ENCODE results near the gene METTL6. TPM values are rescaled to one million over a fixed set of nuclear protein-coding genes. Genes with fewer than 3 reads are reported as not detected.
"Not testable (repeated sequence)": the region's sequence is repeated elsewhere in the genome, so short reads cannot be mapped to it uniquely, and the experiment has no call there.

The METTL6 gene
- total RNA-seq, 1 experiment from 2014 or later = 61.3 TPM

DNA sequence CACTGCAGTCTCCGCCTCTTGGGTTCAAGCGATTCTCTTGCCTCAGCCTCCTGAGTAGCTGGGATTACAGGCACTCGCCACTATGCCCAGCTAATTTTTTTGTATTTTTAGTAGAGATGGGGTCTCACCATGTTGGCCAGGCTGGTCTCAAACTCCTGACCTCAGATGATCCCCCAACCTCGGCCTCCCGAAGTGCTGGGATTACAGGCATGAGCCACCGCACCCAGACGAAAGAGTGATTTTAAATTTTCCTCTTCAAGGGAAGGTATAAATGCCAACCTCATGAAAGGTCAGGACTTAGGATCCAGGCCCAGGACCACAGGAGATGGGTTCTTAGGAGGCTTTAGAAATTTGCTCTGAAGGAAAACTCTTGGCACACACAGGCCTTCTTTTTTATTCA is 16.4 kb downstream of the METTL6 start:
- DNase-seq (ENCODE audit: low spot score); in situ Hi-C loops (cut with HindIII; ENCODE audit: low sequenced_read_pairs): not testable (repeated sequence)

DNA sequence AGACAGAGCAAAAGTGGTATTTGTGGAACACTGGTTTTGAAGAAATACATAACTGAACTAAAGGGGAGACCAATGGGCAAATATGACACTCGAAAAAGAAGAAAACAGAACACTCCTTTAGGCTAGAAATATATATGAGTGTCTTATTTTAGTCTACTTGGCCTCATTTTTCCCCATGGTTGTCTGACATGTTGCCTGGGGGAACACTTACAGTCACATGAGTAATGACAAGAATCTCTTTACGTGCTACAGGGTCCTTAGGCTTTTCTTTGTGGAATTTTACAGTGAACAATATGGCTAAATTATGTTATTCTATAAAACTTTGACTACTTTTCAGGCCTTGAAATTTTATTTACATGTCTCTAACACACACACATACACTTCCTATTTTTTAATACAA is 17.6 kb downstream of the METTL6 start:
- in situ Hi-C loops (cut with HindIII; ENCODE audit: low sequenced_read_pairs) = no loop called here
- DNase-seq (ENCODE audit: low spot score) = no peak

DNA sequence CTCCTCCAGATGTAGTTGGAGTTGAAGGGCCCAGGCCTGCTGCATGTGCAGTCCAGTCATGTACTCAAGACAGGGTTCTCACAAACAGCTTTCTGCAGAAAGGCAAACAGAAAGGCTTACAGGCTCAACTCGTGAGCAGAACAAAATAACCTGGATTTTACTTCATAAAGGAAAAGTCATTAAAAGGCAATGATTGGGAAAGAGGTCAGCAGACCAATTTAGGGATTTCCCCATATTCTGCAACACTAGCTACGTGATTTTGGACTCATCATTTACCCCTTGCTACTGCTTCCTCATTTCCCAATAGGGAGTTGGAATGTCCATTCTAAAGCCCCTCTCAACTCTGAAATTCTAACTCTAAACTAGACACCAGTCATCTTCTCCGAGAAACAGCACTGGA is 18.1 kb downstream of the METTL6 start:
- in situ Hi-C loops (cut with HindIII; ENCODE audit: low sequenced_read_pairs) = no loop called here
- DNase-seq (ENCODE audit: low spot score) = no peak

DNA sequence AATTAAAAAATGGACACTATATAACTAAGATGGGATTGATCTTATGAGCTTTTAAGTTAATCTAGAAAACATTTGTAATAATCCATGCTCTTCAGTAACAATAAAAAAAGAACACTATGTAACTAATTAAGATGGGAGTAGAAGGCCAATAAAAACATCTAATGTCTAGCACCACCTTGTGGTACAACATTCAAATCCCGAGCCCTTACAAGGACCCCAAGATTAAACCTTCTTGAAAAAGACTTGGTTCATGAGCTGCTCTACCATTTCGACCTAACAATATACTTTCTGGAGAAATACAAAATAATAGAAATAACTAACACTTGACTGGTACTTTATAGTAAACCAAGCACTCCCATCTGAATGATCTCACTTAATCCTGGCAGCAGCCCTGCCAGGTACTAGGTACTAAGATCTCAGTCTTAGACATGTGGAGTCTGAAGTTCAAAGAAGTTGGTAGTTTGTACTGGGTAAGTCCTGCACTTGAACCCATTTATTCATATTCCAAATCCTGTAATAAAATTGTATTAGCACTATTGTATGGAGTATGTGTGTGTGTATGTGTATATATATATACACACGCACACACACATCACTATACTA is 21.8 kb downstream of the METTL6 start:
- in situ Hi-C loops (cut with HindIII; ENCODE audit: low sequenced_read_pairs) = no loop called here
- DNase-seq (ENCODE audit: low spot score) = peak; percentile 81

DNA sequence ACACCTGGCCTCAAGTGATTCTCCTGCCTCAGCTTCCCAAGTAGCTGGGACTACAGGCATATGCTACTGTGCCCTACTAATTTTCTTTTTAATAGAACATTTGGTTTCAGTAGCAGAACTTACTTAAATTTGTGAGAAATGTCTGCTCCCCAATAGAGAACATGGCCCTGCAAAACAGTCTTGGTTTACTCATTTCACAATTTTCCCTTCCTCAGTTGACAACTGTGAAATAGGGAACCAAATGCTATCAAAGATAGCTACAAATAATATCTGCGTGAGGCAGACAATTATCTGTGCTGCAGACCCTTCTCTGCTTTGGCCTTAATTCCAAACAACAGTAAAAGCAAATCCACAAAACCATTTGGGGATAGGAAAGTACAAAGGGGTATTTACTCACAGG is 22.6 kb downstream of the METTL6 start:
- DNase-seq (ENCODE audit: low spot score) = no peak
- in situ Hi-C loops (cut with HindIII; ENCODE audit: low sequenced_read_pairs) = no loop called here

DNA sequence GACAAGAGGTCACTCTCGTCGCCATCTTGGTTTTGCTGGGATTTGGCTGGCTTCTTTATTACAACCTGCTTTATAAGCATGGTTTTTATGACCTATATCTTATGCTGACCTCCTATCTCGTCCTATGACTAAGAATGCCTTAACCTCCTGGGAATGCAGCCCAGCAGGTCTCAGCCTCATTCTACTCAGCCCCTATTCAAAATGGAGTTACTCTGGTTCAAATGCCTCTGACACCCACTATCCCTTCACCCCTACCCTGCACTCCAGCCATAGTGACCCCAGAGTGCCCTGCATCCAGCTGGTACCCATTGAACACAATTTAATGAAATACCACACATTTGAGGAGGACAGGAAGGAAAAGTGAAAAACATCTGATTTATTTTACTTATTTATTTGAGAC is 23.4 kb downstream of the METTL6 start:
- in situ Hi-C loops (cut with HindIII; ENCODE audit: low sequenced_read_pairs) = no loop called here
- DNase-seq (ENCODE audit: low spot score) = no peak

DNA sequence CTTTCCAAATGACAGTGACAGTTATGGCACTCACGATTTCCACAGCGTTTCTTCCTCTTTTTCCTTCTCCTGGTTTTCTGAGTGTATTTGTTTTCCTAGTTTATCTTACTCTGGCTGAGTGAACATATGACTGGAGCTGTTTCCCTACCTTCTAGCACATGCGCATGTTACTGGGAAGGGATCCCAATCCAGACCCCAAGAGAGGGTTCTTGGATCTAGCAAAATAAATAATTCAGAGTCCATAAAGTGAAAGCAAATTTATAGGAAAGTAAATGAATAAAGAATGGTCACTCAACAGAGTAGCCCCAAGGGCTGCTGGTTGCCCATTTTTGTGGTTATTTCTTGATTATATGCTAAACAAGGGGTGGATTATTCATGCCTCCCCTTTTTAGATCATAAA is 23.8 kb downstream of the METTL6 start:
- in situ Hi-C loops (cut with HindIII; ENCODE audit: low sequenced_read_pairs) = no loop called here
- DNase-seq (ENCODE audit: low spot score) = no peak

DNA sequence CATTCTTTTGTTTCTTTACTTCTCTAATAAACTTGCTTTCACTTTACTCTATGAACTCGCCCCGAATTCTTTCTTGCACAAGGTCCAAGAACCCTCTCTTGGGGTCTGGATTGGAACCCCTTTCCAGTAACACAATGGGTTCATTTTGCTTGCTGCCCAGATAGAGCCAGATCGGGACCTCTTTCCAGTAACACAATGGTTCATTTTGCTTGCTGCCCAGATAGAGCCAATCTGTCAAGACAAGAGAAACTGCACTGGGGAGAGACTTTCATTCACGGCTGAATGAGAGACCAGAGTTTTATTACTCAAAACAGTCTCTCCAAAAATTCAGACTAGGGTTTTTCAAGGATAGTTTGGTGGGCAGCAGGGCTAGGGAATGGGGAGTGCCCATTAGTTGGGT is 25.4 kb downstream of the METTL6 start:
- no peak for DNase-seq (ENCODE audit: low spot score)
- in situ Hi-C loops (cut with HindIII; ENCODE audit: low sequenced_read_pairs) = no loop called here

DNA sequence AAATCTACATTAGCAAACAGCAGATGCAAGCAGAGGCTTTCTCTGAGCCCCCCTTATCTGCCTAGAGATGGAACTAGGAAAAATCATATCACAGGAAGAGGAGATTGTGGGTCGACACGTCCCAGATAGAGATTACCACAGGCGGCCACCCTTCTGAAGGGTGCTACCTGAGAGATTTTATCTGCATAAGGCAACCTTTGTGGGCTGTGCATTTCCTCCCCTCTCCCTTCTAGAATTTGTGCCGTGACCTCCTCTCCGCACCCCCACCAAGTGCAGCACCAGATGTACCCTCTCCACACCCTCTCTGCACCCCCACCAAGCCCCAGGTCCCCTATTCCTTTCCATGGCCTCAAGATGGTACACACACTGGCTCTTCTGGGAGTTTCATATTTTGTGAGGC is 27.4 kb downstream of the METTL6 start:
- in situ Hi-C loops (cut with HindIII; ENCODE audit: low sequenced_read_pairs) = no loop called here

DNA sequence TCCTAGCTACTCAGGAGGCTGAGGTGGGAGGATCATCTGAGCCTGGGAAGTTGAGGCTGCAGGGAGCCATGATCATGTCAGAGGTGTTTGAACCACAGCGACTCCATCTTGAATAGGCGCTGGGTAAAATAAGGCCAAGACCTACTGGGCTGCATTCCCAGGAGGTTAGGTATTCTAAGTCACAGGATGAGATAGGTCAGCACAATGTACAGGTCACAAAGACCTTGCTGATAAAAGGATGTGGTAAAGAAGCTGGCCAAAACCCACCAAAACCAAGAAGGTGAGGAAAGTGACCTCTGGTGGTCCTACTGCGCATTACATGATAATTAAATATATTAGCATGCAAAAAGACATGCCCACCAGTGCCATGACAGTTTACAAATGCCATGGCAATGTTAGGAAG is 28.6 kb downstream of the METTL6 start:
- peak; percentile 8 for DNase-seq (ENCODE audit: low spot score)
- in situ Hi-C loops (cut with HindIII; ENCODE audit: low sequenced_read_pairs) = not testable (repeated sequence)

More for the DNA sequence above, 27.4 kb downstream of the METTL6 start:
- no peak for DNase-seq (ENCODE audit: low spot score)

DNA sequence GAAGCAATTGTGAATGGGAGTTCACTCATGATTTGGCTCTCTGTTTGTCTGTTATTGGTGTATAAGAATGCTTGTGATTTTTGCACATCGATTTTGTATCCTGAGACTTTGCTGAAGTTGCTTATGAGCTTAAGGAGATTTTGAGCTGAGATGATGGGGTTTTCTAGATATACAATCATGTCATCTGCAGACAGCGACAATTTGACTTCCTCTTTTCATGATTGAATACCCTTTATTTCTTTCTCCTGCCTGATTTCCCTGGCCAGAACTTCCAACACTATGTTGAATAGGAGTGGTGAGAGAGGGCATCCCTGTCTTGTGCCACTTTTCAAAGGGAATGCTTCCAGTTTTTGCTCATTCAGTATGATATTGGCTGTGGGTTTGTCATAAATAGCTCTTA is 34.1 kb downstream of the METTL6 start:
- DNase-seq (ENCODE audit: low spot score); in situ Hi-C loops (cut with HindIII; ENCODE audit: low sequenced_read_pairs): not testable (repeated sequence)

DNA sequence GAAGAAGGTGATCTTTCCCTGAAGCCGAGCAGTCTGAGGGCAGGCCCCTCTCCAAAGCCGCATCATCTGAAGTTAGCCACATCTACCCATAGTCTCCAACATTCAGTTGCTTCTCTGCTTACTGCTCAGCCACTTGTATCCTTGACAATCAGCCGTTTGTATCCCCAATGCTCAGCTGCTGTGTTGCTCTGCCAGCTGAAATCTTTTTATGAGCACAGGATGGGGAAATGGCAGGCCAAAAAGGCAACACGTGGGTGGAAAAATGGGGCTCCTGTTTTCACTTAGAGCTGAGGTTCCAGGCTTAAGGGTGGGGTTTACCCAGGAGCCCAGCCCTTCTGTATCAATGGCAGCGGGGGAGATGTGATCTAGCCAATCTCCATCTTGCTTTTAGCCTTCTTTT is 36.3 kb downstream of the METTL6 start:
- DNase-seq (ENCODE audit: low spot score) = no peak
- in situ Hi-C loops (cut with HindIII; ENCODE audit: low sequenced_read_pairs) = no loop called here

DNA sequence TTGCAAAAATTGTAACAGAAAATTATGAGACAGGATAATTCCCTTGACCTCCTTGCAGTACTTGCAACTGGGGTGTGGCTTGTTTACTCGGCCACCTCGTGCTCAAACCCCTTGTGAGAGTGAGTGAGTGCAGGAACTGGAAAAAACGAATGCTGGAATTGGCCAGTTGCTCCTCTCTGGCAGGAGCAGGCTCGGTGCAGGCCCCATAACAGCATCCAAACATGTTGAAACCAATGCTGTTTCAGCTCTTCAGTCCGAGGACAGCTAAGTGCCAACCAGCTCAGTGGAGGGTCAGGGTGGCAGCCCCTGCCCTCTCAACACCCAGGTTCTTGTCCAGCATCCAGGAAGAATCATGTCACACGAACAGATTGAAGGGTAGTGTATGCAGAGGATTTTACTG is 36.9 kb downstream of the METTL6 start:
- in situ Hi-C loops (cut with HindIII; ENCODE audit: low sequenced_read_pairs) = no loop called here
- no peak for DNase-seq (ENCODE audit: low spot score)

DNA sequence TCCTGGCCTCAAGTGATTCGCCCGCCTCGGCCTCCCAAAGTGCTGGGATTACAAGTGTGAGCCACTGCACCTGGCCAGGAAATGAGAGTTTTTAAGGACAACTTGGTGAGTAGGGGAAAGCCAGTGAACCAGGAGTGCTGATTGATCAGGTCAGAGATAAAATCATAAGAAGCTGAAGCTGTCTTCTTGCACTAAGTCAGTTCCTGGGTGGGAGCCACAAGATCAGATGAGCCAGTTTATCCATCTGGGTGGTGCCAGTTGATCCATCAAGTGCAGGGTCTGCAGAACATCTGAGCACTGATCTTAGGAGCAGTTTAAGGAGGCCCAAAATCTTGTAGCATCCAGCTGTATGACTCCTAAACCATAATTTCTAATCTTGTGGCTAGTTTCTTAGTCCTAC is 39.0 kb downstream of the METTL6 start:
- in situ Hi-C loops (cut with HindIII; ENCODE audit: low sequenced_read_pairs); DNase-seq (ENCODE audit: low spot score): not testable (repeated sequence)

DNA sequence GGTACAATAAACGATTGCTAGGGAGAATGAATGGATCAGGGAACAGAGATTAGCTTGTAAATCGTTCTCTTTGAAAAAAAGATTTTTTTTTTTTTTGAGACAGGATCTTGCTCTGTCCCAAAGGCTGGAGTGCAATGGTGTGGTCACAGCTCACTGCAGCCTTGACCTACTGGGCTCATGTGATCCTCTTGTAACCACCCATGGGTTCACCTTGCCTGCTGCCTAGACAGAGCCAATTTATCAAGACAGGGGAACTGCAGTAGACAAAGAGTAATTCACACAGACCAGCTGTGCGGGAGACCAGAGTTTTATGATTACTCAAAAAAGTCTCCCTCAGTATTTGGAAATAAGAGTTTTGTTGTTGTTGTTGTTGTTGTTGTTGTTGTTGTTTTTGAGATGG is 39.6 kb downstream of the METTL6 start:
- in situ Hi-C loops (cut with HindIII; ENCODE audit: low sequenced_read_pairs) = no loop called here
- DNase-seq (ENCODE audit: low spot score) = no peak

DNA sequence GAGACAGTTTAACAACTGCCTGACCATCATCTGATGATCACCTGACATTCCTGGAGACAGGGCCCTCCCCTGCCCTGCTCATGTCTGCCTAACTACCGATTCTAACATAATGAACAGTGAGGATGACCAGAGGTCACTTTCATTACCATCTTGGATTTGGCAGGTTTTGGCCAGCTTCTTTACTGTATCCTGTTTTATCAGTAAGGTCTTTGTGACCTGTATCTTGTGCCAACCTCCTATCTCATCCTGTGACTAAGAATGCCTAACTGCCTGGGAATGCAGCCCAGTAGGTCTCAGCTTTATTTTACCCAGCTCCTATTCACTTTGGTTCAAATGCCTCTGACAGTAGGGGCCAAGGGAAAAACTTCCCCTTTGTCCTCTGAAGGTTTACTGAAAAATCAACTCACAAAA is 40.2 kb downstream of the METTL6 start:
- in situ Hi-C loops (cut with HindIII; ENCODE audit: low sequenced_read_pairs) = no loop called here
- no peak for DNase-seq (ENCODE audit: low spot score)

DNA sequence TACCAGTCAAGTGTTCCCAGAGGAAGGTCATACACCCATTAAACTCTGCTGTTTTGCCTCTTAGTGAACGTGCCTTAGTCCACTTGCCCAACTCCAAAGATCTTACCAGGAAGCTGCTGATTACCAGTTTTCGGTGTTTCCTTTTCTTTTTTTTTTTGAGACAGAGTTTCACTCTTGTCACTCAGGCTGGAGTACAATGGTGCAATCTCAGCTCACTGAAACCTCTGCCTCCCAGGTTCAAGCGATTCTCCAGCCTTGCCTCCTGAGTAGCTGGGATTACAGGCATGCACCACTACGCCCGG is 40.7 kb downstream of the METTL6 start:
- in situ Hi-C loops (cut with HindIII; ENCODE audit: low sequenced_read_pairs); DNase-seq (ENCODE audit: low spot score): not testable (repeated sequence)

DNA sequence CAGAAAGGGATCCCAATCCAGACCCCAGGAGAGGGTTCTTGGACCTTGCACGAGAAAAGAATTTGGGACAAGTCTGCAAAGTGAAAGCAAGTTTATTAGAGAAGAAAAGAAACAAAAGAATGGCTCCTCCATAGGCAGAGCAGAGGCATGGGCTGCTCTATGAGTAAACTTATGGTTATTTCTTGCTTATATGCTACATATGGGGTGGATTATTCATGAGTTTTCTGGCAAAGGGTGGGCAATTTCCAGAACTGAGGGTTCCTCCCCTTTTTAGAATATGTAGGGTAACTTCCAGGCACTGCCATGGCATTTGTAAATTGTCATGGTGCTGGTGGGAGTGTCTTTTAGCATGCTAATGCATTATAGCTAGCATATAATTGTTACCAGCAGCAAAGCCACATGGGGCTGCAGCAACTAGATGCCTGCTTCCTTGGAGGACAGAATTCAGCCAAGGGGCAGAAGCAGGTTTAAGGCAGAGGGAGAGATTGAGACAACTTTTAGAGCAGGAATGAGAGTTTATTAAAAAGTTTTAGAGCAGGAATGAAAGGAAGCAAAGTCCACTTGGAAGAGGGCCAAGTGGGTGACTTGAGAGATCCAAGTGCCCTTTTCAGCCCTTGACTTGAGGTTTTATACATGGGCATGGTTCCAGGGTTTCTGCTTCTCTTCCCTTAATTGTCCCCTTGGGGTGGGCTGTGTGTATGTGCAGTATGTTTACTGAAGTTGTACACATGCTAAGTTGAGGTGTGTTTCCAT is 41.3 kb downstream of the METTL6 start:
- in situ Hi-C loops (cut with HindIII; ENCODE audit: low sequenced_read_pairs) = no loop called here
- no peak for DNase-seq (ENCODE audit: low spot score)

DNA sequence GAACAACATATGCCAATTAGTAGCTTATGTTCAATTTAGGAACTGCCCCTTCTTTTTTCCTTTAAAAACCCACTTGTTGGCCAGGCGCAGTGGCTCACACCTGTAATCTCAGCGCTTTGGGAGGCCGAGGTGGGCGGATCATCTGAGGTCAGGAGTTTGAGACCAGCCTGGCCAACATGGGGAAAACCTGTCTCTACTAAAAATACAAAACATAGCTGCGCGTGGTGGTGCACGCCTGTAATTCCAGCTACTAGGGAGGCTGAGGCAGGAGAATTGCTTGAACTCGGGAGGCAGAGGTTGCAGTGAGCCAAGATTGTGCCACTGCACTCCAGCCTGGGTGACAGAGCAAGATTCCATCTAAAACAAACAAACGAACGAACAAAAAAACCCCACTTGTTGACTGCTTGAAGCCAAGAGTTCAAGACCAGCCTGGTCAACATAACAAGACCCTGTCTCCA is 42.1 kb downstream of the METTL6 start:
- DNase-seq (ENCODE audit: low spot score); in situ Hi-C loops (cut with HindIII; ENCODE audit: low sequenced_read_pairs): not testable (repeated sequence)

DNA sequence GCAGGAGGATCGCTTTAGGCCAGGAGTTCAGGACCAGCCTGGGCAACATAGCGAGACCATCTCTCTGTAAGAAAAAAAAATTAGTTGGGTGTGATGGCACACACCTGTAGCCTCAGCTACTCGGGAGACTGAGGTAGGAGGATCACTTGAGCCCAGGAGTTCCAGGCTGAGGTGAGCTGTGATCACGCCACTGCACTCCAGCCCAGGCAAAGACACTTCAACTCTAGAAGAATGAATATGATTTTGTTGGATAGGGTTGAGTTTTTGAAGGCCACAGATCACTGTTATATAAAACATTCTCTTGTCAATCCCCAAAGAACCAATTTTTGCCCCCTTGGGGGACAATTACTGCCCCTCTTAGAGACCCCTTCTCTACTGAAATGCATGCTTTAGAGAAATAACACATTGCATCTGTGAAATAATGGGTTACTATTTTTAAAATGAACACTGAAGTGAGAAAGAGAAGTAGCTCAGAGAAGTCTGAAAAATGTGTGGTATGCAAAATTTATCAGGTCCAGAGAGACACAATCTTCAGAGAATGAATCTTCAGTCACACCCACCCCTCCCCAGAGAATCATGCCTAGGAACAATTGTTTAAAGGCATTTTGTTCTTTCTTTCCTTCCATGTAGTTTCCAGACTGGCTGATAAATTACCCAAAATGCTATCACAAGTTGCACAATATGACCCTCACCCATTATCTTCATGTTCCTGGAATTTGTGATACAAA is 42.7 kb downstream of the METTL6 start:
- no peak for DNase-seq (ENCODE audit: low spot score)
- in situ Hi-C loops (cut with HindIII; ENCODE audit: low sequenced_read_pairs) = no loop called here
